Lung microvascular endothelial cell (primary cell): ENCODE data around the gene TNFRSF12A. TPM values are rescaled to one million over a fixed set of nuclear protein-coding genes. Genes with fewer than 3 reads are reported as not detected.
A peak's percentile ranks its signal among the peaks of the same experiment; 100 is the strongest.
"Not testable (repeated sequence)": the region's sequence is repeated elsewhere in the genome, so short reads cannot be mapped to it uniquely, and the experiment has no call there.

Experiments used
- DNase-seq, 2 donors: peaks; one replicate each; pipeline versions ENCODE4 v3.0.0 to v3.0.0-alpha.2; 2010; ENCODE audit warnings: low read depth in 2 of 2
- total RNA-seq: library from RNA; depleted of rRNA; stranded (reverse); fragments of >200 nt; gene quantifications from 2 replicates; pipeline ENCODE4 v1.2.1, GENCODE V29; 2014

The TNFRSF12A gene
- total RNA-seq, 1 donor from 2014 or later = 54.8 TPM

- no peak for DNase-seq
Measured at GRCh38 chr16:3047387-3047720, 27.2 kb downstream of the TNFRSF12A start.

- no peak for DNase-seq
Measured at GRCh38 chr16:3049921-3050481, 29.8 kb downstream of the TNFRSF12A start.

GRCh38 chr16:3050487-3050886 is 30.3 kb downstream of the TNFRSF12A start:
- no peak for DNase-seq

- DNase-seq = no peak
Measured at GRCh38 chr16:3051009-3051408, 30.8 kb downstream of the TNFRSF12A start.

GRCh38 chr16:3051494-3051893 is 31.3 kb downstream of the TNFRSF12A start:
- DNase-seq = no peak

- DNase-seq = not testable (repeated sequence)
Measured at GRCh38 chr16:3052571-3053329, 32.6 kb downstream of the TNFRSF12A start.

- not testable (repeated sequence) for DNase-seq
Measured at GRCh38 chr16:3053330-3053710, 33.2 kb downstream of the TNFRSF12A start.

- DNase-seq = no peak
Measured at GRCh38 chr16:3054965-3055733, 35.0 kb downstream of the TNFRSF12A start.

- DNase-seq = not testable (repeated sequence)
Measured at GRCh38 chr16:3055734-3056115, 35.6 kb downstream of the TNFRSF12A start.

GRCh38 chr16:3056336-3057180 is 36.4 kb downstream of the TNFRSF12A start:
- DNase-seq = no peak

GRCh38 chr16:3057181-3058138 is 37.3 kb downstream of the TNFRSF12A start:
- no peak for DNase-seq

GRCh38 chr16:3058139-3059030 is 38.2 kb downstream of the TNFRSF12A start:
- peak in 1 of 2 donors; percentile 43 for DNase-seq

- DNase-seq = peak; percentile 84 to 88
Measured at GRCh38 chr16:3059041-3059722, 39.0 kb downstream of the TNFRSF12A start.

GRCh38 chr16:3059723-3060242 is 39.6 kb downstream of the TNFRSF12A start:
- no peak for DNase-seq

- no peak for DNase-seq
Measured at GRCh38 chr16:3060339-3061127, 40.4 kb downstream of the TNFRSF12A start.

GRCh38 chr16:3062553-3062952 is 42.4 kb downstream of the TNFRSF12A start:
- no peak for DNase-seq

- no peak for DNase-seq
Measured at GRCh38 chr16:3063625-3064386, 43.6 kb downstream of the TNFRSF12A start.
